Effector CD8-positive, alpha-beta T cell (primary cell): ENCODE measurements around the gene SLC12A6.

Experiments
- DNase-seq: peaks from one replicate; lab custom pipeline; 2025; lab: John Stamatoyannopoulos, UW

The SLC12A6 gene

DNA sequence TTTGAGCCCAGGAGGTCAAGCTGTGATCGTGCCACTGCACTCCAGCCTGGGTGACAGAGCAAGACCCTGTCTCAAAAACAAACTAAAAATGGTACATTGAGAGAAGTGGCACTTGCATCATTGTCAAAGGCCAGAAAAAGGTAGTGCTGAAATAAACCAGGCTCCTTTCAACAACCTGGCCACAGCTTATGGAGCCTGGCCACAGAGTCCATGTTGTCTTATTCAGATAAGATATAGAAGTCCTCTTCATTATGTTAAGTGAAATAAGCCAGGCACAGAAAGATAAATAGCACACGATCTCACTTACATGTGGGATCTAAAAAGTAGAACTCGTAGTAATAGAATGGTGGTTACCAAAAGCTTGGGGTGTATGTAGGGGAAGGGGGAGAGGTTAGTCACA is 78.0 kb downstream of the SLC12A6 start:
- DNase-seq = no peak

DNA sequence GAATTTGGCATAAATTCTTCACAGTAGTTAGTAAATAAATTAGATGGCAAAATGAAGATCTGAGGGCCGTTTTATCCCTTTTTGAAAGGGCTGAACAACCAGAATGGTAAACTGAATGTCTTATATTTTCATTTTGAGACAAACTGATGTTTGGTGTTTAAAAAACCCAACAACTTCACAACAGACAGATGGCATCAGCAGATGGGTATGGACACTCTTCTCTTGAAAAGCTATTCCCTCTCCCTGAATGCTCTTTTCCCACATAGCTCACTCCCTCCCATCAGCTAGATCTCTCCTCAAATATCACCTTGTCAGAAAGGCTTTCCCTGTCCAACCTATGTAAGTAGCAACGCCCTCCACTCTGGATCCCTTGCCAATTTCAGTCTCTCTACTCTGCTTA is 79.4 kb downstream of the SLC12A6 start:
- DNase-seq = no peak

DNA sequence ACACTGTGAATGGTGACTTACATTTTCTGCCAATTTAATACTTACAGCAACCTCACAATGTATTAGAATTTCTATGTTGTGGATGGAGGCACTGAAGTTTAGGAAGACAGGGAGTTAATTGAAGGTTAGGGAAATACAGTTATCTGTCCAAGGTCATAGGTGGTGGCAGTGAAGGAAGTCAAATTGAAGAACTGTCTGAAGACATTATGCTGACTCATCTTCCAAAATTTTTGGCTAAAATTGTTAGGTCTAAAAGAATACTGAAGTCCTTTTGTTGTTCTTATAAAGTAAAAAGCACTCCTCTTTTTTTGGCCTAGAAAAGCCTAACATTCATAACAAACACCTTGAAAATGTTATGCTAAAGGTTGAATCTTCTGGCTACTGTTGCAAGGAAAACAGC is 85.0 kb downstream of the SLC12A6 start:
- DNase-seq = no peak

DNA sequence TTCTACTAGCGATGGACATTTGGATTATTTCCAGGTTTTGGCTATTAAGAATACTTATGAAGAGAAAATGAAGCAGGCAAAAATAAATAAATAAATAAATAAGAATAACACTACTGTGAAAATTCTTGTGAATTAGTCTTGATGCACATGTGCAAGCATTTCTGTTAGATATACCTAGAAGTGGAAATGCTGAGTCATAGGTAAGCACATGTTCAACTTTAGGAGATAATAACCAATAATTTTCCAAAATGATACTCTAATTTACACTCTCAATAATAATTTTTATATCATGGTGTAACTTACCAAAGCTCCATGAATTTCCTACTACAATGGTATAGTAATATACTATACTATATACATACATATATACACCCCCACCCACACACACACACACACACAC is 89.4 kb downstream of the SLC12A6 start:
- DNase-seq = no peak

GRCh38 chr15:34246276-34246976 is 91.2 kb downstream of the SLC12A6 start:
- no peak for DNase-seq

- no peak for DNase-seq
Observed at GRCh38 chr15:34243226-34243625, 94.4 kb downstream of the SLC12A6 start.

DNA sequence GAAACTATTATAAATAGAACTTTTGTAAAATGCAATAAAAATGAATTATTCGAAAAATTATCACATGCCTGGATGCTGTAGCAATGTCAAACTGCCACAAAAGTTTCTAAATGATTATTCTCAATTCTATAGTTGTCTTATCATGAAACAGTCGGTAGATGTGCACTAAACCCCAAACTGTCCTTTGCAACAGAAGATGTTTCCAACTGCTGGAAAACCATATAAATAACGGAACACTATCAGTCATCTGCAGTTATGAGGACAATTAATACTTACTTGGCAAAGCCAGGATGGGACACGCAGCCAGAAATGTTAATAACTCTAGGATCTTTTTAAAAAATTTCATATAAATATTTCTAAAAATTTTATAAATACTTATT is 95.3 kb downstream of the SLC12A6 start:
- DNase-seq = no peak

DNA sequence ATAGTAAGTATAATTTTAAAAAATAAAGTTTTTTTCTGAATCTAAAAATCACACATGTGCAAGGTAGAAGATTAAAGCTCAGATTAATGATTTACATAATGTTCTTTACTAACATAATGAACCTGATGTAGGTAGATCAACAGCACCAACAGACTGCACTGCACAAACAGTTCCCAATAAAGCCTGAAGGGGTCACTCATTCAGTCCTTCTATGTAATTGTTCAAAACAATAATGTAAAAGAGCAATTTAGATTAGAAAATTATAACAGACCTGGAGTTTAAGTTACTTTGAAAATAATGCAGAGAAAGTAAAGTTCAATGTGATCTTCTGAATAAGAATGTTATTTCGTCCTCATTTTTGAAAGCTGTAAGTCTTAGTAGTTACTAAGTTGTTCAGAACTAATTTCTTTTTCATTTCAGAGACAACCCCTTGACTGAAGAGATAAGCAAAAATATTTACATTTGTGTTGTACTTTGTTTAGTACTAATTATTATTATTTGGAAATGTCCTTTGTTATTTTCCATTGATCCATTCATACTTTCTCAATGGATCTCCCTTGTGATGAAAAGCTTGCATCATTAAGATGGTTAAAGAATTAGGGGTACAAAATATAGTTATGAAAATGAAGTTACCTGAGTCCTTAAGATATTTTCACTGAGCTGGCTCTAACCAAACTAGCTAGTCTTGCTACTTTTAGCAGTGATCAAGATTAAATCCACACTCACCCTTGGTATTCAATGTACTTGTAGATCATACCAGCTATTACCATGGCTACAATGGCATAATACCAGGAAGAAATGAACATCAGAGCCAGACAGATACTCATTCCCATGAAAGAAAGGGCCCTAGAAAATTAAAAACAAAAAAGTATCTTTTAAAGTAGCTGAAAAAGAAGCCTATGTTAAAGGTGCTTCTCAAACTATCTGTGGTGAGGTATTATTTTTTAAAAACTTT is 95.9 kb downstream of the SLC12A6 start:
- DNase-seq = no peak

- DNase-seq = no peak
Observed at GRCh38 chr15:34240537-34240936, 97.0 kb downstream of the SLC12A6 start.

DNA sequence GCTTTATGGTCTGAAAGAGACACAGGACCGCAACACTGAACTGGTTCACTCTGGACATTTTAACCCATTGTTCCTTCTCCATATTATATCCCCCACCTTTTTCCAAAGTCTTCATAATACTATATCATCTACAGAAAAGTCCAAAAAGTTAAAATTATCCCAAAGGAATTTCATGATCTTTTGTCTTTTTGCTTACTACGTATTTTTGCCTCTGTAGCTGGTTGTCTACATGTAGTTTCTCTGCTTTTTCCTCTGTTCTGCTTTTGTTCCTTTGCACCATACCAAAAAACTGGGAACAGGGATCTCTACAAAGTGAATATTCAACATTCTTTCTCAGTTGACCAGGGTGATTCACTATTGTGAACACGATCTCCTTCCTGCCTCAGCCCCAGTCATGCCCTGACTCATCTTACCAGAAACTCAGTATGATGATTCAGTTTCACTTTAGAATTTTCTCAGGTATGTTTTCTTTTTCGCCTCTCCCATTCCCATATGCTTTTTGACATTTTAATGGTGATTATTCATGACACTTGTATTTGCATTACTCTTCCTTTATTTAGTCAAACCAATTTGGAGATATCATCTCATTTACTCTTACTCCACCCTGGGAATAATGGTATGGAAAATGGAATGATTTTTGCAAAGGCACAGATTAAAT is 98.3 kb downstream of the SLC12A6 start:
- no peak for DNase-seq

GRCh38 chr15:34233614-34234013 is 104.0 kb downstream of the SLC12A6 start:
- DNase-seq = no peak

DNA sequence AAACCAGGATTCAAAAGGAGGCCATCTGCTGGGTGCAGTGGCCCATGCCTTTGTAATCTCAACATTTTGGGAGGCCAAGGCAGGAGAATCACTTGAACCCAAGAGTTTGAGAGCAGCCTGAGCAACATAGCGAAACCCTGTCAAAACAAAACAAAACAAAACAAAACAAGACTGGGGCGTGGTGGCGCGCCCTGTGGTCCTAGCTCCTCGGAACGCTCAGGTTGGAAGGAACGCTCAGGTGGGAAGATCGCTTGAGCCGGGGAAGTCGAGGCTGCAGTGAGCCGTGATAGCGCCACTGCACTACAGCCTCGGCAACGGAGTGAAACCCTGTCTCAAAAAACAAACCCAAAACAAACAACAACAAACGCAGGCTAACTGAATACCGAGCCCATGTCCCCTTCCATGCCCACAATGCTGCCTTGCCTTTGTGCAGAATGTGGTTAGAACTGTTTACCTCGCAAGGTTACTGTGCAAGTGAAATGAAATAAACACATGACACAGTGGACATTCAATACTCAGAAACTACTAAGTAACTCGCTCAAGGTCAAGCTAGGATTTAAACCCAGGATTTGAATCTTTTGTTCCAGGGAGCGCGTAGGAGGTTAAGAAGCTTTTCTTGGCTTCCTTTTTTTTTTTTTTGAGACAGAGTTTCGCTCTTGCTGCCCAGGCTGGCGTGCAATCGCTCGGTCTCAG is 113.5 kb downstream of the SLC12A6 start:
- no peak for DNase-seq

DNA sequence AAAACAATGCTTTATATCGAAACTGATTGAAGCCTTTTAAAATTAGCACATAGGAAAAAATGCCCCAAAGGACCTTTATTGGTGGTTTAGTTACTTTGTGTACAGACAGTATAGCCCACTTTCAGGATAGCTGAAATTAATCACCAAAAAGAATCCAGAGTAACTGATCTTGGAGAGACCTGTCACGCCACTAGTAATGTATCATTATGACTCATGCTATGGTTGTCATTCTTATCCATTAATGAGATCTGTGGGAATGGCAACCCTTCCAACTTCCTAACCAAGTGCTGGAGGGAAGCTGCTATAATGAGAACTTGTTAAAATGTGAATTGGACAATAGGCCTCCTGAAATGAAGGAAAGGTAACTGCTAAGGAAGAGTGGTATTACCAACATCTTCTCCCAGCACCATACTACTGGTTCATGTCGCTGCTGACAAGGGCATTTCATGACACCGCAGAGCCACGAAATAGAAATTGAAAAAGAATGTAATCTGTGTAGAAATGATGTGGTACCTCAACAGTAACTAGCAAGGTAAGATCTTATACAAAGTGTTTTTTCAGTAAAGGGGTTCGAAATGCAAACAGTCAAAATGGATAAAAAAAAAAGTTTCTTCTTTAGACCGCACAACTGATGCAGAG is 119.9 kb downstream of the SLC12A6 start:
- no peak for DNase-seq

- no peak for DNase-seq
Observed at GRCh38 chr15:34216527-34217270, 120.9 kb downstream of the SLC12A6 start.

- no peak for DNase-seq
Observed at GRCh38 chr15:34214135-34214534, 123.4 kb downstream of the SLC12A6 start.

- DNase-seq = no peak
Observed at GRCh38 chr15:34213690-34214089, 123.9 kb downstream of the SLC12A6 start.

DNA sequence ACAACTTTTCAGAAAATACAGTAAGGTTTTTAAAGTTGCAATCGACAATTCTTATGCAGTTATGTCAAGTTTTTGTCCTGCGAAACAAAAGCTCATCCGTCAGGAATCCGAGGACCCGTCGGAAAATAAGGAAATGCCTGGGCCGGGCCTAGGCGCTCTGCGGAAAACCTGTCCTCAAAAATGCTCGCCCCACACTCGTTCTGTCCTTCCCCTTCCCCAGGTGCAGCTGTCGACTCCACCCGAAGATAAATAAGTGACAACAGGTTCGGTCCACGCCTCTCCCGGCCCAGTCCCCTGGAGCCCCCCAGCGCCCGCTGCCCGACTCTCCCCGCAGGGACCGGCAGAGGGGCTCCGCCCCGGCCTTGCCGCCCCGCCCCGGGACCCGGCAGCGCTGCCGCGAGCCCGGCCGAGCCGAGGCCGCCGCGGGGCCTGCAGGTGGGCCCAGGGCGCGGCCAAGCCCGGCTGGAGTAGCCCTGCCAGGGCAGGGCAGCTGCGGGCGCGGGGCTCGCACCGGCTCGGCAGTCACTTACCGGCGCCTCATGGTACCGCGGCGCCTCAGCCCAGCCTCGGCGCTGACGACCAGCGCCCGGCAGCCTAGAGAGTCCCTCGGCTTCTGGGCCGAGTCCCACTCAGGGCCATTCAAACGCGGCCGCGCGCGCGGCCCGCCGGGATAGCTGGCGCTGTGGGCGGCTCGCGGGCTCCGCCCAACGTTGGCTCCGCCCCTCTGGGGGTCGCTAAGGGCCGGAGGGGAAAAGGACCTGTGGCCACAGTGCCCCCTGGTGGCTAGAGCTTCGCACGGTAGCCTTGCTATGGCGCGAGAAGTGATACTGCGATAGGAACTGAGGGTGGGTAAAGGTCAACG is 127.9 kb downstream of the SLC12A6 start, which contains the start of gene KATNBL1:
TSS of gene KATNBL1 (minus strand) at position 676 of the 862 bp plus-strand sequence. CDS start 46,420 bp downstream, outside the sequence.
- DNase-seq = peak; percentile 95

DNA sequence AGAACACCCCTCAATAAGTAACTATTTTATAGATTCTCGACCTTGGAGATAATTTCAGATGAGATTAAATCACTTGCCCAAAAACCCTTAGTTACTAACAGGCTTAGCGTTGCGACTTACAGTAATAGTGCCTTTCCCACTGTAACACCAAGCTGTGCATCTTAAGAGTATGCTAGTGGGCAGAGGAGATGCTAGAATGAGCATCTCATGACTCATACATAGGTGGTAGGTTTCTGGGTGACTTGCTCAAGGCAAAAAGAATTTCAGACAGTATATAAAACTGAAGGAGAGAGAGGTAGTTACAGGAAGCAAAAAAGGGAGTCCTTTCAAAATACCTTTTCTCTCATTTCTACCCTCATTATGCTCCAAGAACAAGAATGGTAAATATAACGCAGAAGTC is 131.6 kb downstream of the SLC12A6 start:
- no peak for DNase-seq

GRCh38 chr15:34203936-34204335 is 133.6 kb downstream of the SLC12A6 start:
- no peak for DNase-seq

DNA sequence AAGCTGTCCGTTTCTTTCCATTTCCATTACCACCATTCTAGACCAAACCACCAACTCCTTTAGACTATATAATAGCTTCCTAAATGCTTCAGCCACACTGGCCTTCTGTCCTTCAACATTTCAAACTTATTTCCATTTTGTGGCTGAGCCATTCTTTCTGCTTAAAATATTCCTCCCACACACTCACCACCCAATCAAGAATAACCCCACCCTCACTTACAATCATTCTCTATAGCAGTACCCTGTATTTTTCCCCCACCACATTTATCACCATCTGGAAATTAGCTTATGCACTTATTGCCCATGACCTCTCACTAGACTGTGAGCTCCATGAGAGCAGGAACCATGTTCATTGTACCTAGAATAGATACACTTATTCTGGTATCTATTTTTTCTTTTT is 134.3 kb downstream of the SLC12A6 start:
- no peak for DNase-seq
